ENCODE measurements around the gene KLHL30.
A peak's percentile ranks its signal among the peaks of the same experiment; 100 is the strongest.

Gene KLHL30

DNA sequence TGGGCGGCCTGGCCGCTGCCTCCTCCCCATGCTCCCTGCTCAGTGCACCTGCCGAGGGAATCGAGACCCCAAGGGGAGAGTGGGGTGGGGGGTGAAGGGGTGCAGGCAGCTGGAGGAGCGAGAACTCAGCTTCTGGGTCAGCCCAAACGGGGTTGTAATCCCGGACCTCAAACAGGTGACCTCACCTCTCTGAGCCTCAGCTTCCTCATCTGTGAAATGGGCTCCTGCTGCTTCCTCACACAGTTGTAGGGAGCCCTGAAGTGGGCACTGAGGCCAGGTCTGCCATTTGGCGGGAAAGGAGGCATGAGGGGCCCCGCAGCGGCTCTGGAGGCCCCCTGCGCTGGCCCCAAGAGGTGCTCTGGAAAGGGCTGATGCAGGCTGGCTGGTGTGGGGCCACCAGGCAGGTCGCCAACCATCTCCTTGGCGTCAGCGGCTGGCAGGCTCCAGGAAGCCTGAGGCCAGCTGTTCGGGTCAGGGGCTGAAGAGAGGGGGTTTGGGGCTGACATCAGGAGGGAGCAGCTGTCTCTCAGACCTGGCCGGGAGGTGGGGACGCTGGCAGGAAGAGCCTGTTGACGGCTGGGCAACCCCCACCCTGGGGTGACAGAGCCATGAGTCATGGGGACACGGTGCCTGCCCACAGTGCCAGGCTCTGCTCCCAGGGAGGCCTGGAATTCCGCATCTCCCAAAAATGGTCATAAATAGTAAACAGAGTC, 4.9 kb downstream of the KLHL30 start:
- H3K4me3 ChIP-seq (replicated peaks; ENCODE audit: low read depth, low read length): no peak overlapping the region
- DNase-seq (ENCODE audit: low read depth): peak; percentile 29
- TF ChIP-seq, protein P1, sequence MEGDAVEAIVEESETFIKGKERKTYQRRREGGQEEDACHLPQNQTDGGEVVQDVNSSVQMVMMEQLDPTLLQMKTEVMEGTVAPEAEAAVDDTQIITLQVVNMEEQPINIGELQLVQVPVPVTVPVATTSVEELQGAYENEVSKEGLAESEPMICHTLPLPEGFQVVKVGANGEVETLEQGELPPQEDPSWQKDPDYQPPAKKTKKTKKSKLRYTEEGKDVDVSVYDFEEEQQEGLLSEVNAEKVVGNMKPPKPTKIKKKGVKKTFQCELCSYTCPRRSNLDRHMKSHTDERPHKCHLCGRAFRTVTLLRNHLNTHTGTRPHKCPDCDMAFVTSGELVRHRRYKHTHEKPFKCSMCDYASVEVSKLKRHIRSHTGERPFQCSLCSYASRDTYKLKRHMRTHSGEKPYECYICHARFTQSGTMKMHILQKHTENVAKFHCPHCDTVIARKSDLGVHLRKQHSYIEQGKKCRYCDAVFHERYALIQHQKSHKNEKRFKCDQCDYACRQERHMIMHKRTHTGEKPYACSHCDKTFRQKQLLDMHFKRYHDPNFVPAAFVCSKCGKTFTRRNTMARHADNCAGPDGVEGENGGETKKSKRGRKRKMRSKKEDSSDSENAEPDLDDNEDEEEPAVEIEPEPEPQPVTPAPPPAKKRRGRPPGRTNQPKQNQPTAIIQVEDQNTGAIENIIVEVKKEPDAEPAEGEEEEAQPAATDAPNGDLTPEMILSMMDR (IDR thresholded peaks at IDR 0.05; ENCODE audit: low read length, missing control alignments): no peak

DNA sequence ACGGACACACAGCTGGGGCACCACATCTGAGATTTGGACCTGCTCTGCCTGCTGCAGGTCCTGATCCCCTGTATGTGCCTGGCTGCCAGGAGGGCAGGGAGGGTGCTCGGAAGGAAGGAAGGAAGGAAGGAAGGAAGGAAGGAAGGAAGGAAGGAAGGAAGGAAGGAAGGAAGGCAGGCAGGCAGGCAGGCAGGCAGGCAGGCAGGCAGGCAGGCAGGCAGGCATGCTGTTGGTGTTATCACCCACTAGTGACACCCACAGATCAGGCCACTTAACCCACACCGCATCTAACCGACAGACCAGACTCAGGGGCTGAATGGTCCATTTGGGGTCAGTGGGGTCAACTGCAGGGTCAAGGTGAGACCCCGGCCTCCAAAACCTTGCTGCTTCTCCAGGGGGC, 5.8 kb downstream of the KLHL30 start:
- DNase-seq (ENCODE audit: low read depth): no peak
- TF ChIP-seq, protein P1 (IDR thresholded peaks at IDR 0.05; ENCODE audit: low read length, missing control alignments): no peak
- H3K4me3 ChIP-seq (replicated peaks; ENCODE audit: low read depth, low read length): no peak overlapping the region

DNA sequence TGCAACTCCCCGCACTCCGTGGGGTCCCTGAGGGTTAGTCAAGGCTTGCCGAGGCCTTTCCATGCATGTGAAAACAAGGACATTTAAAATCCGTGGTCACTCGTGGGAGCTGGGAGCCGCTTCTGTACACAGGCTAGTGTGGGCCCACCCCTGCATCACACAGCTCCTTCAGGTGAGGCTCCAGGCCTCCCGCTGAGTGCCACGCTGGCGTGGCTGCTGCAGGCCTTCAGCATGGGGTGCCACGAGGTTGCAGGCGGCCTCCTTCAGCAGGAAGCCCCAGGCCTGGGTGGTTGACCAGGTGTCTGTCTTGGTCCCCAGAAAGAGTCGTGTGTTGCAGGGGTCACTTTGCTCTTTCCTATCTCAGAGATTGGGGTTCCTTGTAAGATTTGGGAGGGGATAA, 6.6 kb downstream of the KLHL30 start:
- no peak overlapping the region for H3K4me3 ChIP-seq (replicated peaks; ENCODE audit: low read depth, low read length)
- no peak for DNase-seq (ENCODE audit: low read depth)
- TF ChIP-seq, protein P1 (IDR thresholded peaks at IDR 0.05; ENCODE audit: low read length, missing control alignments): no peak

DNA sequence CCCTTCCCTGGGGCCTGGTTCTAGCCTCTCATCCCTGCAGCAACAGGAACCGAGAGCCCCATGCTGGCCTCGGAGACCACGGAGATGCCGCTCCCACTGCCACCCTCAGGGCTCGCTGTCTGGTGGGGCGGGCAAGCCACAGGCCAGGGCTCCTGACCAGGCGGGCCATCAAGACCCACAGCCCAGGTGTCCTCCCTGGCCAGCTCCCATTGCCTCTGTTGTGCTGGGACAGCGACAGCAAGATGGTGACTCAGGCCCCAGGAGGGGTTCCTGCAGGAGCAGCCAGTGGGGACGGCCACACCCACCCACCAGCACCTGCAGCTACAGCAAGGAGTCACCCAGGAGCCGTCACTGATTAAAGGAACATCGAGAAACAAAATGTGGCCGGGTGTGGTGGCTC, 7.4 kb downstream of the KLHL30 start:
- TF ChIP-seq, protein P1 (IDR thresholded peaks at IDR 0.05; ENCODE audit: low read length, missing control alignments): no peak
- H3K4me3 ChIP-seq (replicated peaks; ENCODE audit: low read depth, low read length): no peak overlapping the region
- no peak for DNase-seq (ENCODE audit: low read depth)

DNA sequence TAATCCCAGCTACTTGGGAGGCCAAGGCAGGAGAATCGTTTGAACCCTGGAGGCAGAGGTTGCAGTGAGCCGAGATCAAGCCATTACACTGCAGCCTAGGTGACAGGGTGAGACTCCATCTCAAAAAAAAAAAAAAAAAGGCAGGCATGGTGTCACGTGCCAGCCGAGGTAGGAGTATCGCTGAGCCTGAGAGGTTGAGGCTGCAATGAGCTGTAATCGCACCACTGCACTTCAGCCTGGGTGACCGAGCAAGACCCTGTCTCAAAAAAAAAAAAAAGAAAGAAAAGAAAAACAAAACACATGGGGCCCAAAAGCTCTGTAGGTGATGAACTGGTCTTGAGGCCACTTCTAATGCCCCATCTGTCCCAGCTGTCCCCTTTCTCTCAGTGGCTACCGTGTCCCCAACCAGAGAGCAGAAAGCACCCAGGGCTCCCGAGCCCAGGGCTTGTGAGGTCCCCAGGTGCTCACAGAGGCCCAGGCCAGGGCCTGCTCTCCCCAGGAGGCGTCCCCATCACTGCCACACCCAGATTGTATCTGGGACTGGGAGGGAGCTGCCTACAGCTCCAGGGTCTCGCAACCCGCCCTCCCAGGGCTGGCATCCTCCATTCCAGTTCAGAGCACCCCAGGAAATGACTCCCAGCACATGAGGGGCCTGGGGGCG, 8.5 kb downstream of the KLHL30 start:
- TF ChIP-seq, protein P1 (IDR thresholded peaks at IDR 0.05; ENCODE audit: low read length, missing control alignments): no peak
- DNase-seq (ENCODE audit: low read depth): no peak

DNA sequence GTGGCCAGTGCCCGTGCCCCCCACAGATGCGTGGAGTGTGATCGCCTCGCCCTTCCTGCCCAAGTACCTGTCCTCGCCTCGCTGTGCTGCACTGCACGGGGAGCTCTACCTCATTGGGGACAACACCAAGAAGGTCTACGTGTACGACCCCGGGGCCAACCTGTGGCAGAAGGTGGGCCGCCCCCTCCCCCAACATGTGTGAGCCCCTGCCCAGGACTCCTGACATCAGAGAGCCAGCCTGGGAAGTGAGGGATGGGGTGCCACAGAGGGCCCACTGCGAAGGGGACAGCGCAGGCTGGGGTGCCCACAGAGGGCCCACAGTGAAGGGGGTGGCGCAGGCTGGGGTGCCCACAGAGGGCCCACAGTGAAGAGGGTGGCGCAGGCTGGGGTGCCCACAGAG, 10.5 kb downstream of the KLHL30 start:
- TF ChIP-seq, protein P1 (IDR thresholded peaks at IDR 0.05; ENCODE audit: low read length, missing control alignments): no peak
- DNase-seq (ENCODE audit: low read depth): no peak
- no peak overlapping the region for H3K4me3 ChIP-seq (replicated peaks; ENCODE audit: low read depth, low read length)

More for the DNA sequence above, 8.5 kb downstream of the KLHL30 start:
- no peak overlapping the region for H3K4me3 ChIP-seq (replicated peaks; ENCODE audit: low read depth, low read length)

Data from fibroblast of pulmonary artery (primary cell).